Measurements from ENCODE around the gene IGSF11.

DNA sequence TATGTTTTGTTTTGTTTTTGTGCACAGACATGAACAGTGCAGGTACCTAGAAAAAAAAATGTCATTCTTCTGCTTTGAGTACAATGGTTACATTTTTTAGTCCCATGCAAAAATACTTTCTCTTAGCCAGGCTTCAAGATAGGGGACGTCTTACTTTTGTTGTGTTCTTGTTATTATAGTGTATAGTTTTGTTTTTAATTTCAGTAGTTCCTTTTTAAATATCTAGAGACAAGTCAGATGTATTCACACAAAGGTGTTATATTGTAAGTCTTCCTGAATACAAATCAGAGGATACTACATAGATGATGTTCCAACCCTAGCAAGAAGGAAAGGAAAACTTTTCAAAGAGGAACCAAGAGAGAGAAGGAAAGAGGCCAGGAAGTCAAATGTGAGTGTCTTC is 28.8 kb upstream of the IGSF11 start:
- TF ChIP-seq, protein P1, sequence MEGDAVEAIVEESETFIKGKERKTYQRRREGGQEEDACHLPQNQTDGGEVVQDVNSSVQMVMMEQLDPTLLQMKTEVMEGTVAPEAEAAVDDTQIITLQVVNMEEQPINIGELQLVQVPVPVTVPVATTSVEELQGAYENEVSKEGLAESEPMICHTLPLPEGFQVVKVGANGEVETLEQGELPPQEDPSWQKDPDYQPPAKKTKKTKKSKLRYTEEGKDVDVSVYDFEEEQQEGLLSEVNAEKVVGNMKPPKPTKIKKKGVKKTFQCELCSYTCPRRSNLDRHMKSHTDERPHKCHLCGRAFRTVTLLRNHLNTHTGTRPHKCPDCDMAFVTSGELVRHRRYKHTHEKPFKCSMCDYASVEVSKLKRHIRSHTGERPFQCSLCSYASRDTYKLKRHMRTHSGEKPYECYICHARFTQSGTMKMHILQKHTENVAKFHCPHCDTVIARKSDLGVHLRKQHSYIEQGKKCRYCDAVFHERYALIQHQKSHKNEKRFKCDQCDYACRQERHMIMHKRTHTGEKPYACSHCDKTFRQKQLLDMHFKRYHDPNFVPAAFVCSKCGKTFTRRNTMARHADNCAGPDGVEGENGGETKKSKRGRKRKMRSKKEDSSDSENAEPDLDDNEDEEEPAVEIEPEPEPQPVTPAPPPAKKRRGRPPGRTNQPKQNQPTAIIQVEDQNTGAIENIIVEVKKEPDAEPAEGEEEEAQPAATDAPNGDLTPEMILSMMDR (IDR thresholded peaks at IDR 0.05), result no peak
- no peak for TF ChIP-seq EZH2 (IDR thresholded peaks at IDR 0.05)
